OCI-LY3 (cell line): ENCODE results near the gene PGBD2.
"Not testable (repeated sequence)": the region's sequence is repeated elsewhere in the genome, so short reads cannot be mapped to it uniquely, and the experiment has no call there.

Source experiments
- H2AFZ ChIP-seq: fragments of 200-600, 300-600 bp; shearing (Covaris generic); 2 replicates; pipeline ENCODE4 v1.6.0; 2014; ENCODE audit warnings: antibody characterized with exemption, low read depth, low read length
- H3K27ac ChIP-seq: fragments of 200-600, 300-600 bp; sonication (generic); 2 replicates; pipeline ENCODE4 v1.5.1; 2014; ENCODE audit warnings: mild to moderate bottlenecking, low read length, moderate library complexity, mixed read lengths
- H3K27me3 ChIP-seq: fragments of 200-600, 300-600 bp; sonication (generic); 2 replicates; pipeline ENCODE4 v1.6.1; 2014; ENCODE audit warnings: low read depth, low read length, mixed read lengths
- H3K36me3 ChIP-seq: fragments of 200-600, 300-600 bp; sonication (generic); replicated peaks from 2 replicates; pipeline ENCODE3; 2014; ENCODE audit warnings: low read depth, low read length, mixed read lengths
- H3K4me1 ChIP-seq: fragments of 300-600, 200-600 bp; sonication (generic); 2 replicates; pipeline ENCODE4 v1.6.1; 2014; ENCODE audit warnings: low read length, mixed read lengths
- H3K4me2 ChIP-seq: fragments of 200-600, 300-600 bp; sonication (generic); 2 replicates; pipeline ENCODE4 v1.6.1; 2014; ENCODE audit warnings: low read length, mixed read lengths
- H3K4me3 ChIP-seq: fragments of 300-600, 200-600 bp; sonication (generic); 2 replicates; pipeline ENCODE4 v1.5.1; 2014; ENCODE audit warnings: antibody characterized with exemption, mild to moderate bottlenecking, low read length, moderate library complexity
- H3K79me2 ChIP-seq: fragments of 300-600, 200-600 bp; shearing (Covaris generic); 2 replicates; pipeline ENCODE4 v1.6.1; 2014; ENCODE audit warnings: mild to moderate bottlenecking, low read length, mixed read lengths
- H3K9ac ChIP-seq: fragments of 300-600, 200-600 bp; shearing (Covaris generic); 2 replicates; pipeline ENCODE4 v1.6.0; 2014; ENCODE audit warnings: mild to moderate bottlenecking, low read length, moderate library complexity
- H3K9me3 ChIP-seq: fragments of 200-600, 300-600 bp; shearing (Covaris generic); 2 replicates; pipeline ENCODE4 v1.6.1; 2014; ENCODE audit warnings: low read length, mixed read lengths; ENCODE audit not compliant: insufficient read depth
- H4K20me1 ChIP-seq: fragments of 200-600, 300-600 bp; sonication (generic); 2 replicates; pipeline ENCODE4 v1.6.1; 2016; ENCODE audit warnings: low read length, mixed read lengths; ENCODE audit not compliant: insufficient read depth
- EZH2phosphoT487 ChIP-seq: fragments of 200-600 bp; shearing (Covaris generic); IDR thresholded peaks from 2 replicates; pipeline ENCODE4 v1.6.1; 2018; ENCODE audit warnings: antibody characterized with exemption, mixed run types, low read depth
- TF ChIP-seq, protein P1 (sequence below): fragments of 200-600, 300-600 bp; sonication (generic); IDR thresholded peaks from 2 replicates; pipeline ENCODE4 v1.5.1; 2014; ENCODE audit warnings: antibody characterized with exemption, low read length, low read depth

The PGBD2 gene

GRCh38 chr1:248924696-248925532 is 18.9 kb downstream of the PGBD2 start:
- Histone ChIP-seq H3K27me3 (no peaks in the 10 kb centered on the region), H3K4me3 (no peak overlapping the region), H3K4me1 (peaks cover 5% of the 10 kb centered on the region), H3K9ac (no peak overlapping the region), H3K36me3 (no peaks in the 10 kb centered on the region), H2AFZ (no peak overlapping the region), H3K27ac (no peak overlapping the region), H4K20me1 (no peaks in the 10 kb centered on the region), H3K4me2 (no peak overlapping the region), H3K79me2 (no peaks in the 10 kb centered on the region), H3K9me3 (no peaks in the 10 kb centered on the region)
- TF ChIP-seq EZH2phosphoT487, result no peak
- TF ChIP-seq, protein P1, sequence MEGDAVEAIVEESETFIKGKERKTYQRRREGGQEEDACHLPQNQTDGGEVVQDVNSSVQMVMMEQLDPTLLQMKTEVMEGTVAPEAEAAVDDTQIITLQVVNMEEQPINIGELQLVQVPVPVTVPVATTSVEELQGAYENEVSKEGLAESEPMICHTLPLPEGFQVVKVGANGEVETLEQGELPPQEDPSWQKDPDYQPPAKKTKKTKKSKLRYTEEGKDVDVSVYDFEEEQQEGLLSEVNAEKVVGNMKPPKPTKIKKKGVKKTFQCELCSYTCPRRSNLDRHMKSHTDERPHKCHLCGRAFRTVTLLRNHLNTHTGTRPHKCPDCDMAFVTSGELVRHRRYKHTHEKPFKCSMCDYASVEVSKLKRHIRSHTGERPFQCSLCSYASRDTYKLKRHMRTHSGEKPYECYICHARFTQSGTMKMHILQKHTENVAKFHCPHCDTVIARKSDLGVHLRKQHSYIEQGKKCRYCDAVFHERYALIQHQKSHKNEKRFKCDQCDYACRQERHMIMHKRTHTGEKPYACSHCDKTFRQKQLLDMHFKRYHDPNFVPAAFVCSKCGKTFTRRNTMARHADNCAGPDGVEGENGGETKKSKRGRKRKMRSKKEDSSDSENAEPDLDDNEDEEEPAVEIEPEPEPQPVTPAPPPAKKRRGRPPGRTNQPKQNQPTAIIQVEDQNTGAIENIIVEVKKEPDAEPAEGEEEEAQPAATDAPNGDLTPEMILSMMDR, result peak; percentile 73

GRCh38 chr1:248925859-248926258 is 19.8 kb downstream of the PGBD2 start:
- not testable (repeated sequence) for H3K9me3 ChIP-seq, H3K9ac ChIP-seq, H3K36me3 ChIP-seq, H3K4me3 ChIP-seq, H3K27me3 ChIP-seq, H4K20me1 ChIP-seq, H3K27ac ChIP-seq, H3K4me1 ChIP-seq, H3K4me2 ChIP-seq, H3K79me2 ChIP-seq, H2AFZ ChIP-seq

GRCh38 chr1:248926401-248927182 is 20.6 kb downstream of the PGBD2 start:
- Histone ChIP-seq H3K4me2 (no peak overlapping the region), H3K79me2 (no peaks in the 10 kb centered on the region), H3K36me3 (no peaks in the 10 kb centered on the region), H4K20me1 (no peaks in the 10 kb centered on the region), H2AFZ (no peak overlapping the region), H3K9ac (no peak overlapping the region), H3K4me1 (peaks cover 5% of the 10 kb centered on the region), H3K4me3 (no peak overlapping the region), H3K27me3 (no peaks in the 10 kb centered on the region), H3K9me3 (no peaks in the 10 kb centered on the region), H3K27ac (no peak overlapping the region)
- no peak for TF ChIP-seq EZH2phosphoT487
- TF ChIP-seq, protein P1, result no peak

DNA sequence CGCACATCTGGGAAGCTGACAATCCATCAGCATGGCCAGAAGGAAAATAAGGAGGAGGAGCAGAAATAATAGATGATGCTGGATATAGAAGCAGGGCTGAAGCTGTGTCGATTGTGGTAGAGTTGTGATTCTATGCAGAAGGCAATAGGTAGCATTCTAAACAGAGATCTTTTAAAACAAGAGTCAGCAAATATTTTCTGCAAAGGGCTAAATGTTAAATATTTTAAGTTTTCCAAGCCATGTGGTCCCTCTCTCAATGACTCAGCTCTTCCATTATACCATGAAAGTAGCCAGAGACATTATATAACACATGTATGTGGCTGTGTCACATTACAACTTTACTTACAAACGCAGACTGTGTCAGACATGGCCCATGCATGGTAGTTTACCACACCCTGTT is 21.2 kb downstream of the PGBD2 start:
- H4K20me1 ChIP-seq, H3K4me3 ChIP-seq, H3K27me3 ChIP-seq, H2AFZ ChIP-seq, H3K4me2 ChIP-seq, H3K9me3 ChIP-seq, H3K9ac ChIP-seq, H3K79me2 ChIP-seq, H3K36me3 ChIP-seq, H3K27ac ChIP-seq, H3K4me1 ChIP-seq: not testable (repeated sequence)

DNA sequence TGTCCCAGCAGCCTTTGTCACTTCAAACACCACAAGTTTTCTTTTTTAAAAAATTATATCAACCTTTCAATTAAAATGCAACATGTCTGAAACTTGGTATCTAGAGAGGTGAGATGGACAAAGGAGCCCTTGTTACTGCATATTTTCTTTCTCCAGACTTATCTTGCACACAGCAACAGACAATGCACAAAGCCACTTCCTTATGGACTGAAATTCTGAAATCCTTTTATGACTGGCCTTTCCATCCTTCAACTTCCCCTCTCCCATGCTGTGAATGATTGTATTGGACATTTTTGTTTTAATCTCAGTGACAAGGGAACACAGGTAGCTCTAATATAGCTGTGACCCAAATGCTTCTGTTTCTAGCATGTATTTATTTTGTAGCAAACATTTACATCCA is 22.1 kb downstream of the PGBD2 start:
- H3K36me3 ChIP-seq, H3K4me3 ChIP-seq, H3K27me3 ChIP-seq, H3K27ac ChIP-seq, H3K9me3 ChIP-seq, H3K79me2 ChIP-seq, H4K20me1 ChIP-seq, H3K4me2 ChIP-seq, H3K9ac ChIP-seq, H2AFZ ChIP-seq, H3K4me1 ChIP-seq: not testable (repeated sequence)

GRCh38 chr1:248930037-248930436 is 24.0 kb downstream of the PGBD2 start:
- not testable (repeated sequence) for H3K4me2 ChIP-seq, H3K9me3 ChIP-seq, H3K27ac ChIP-seq, H3K79me2 ChIP-seq, H2AFZ ChIP-seq, H4K20me1 ChIP-seq, H3K4me1 ChIP-seq, H3K36me3 ChIP-seq, H3K27me3 ChIP-seq, H3K4me3 ChIP-seq, H3K9ac ChIP-seq

GRCh38 chr1:248938173-248938809 is 32.3 kb downstream of the PGBD2 start:
- H3K9me3 ChIP-seq, H3K79me2 ChIP-seq, H4K20me1 ChIP-seq, H3K9ac ChIP-seq, H3K4me2 ChIP-seq, H3K4me1 ChIP-seq, H3K36me3 ChIP-seq, H3K27me3 ChIP-seq, H3K27ac ChIP-seq, H3K4me3 ChIP-seq, H2AFZ ChIP-seq: not testable (repeated sequence)
